ENCODE measurements around the gene DISC1.

The DISC1 gene

GRCh38 chr1:231844986-231845502, 218.5 kb downstream of the DISC1 start:
- no peak overlapping the region for H3K27ac ChIP-seq
- TF ChIP-seq ZFX (IDR thresholded peaks at IDR 0.05), result no peak
- TF ChIP-seq, protein P1, sequence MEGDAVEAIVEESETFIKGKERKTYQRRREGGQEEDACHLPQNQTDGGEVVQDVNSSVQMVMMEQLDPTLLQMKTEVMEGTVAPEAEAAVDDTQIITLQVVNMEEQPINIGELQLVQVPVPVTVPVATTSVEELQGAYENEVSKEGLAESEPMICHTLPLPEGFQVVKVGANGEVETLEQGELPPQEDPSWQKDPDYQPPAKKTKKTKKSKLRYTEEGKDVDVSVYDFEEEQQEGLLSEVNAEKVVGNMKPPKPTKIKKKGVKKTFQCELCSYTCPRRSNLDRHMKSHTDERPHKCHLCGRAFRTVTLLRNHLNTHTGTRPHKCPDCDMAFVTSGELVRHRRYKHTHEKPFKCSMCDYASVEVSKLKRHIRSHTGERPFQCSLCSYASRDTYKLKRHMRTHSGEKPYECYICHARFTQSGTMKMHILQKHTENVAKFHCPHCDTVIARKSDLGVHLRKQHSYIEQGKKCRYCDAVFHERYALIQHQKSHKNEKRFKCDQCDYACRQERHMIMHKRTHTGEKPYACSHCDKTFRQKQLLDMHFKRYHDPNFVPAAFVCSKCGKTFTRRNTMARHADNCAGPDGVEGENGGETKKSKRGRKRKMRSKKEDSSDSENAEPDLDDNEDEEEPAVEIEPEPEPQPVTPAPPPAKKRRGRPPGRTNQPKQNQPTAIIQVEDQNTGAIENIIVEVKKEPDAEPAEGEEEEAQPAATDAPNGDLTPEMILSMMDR (conservative IDR thresholded peaks at IDR 0.05), result peak; percentile 39

- no peak for TF ChIP-seq ZFX (IDR thresholded peaks at IDR 0.05)
- TF ChIP-seq, protein P1 (conservative IDR thresholded peaks at IDR 0.05), result no peak
- H3K27ac ChIP-seq, result no peak overlapping the region
Observed at GRCh38 chr1:231847612-231848397, 221.2 kb downstream of the DISC1 start.

DNA sequence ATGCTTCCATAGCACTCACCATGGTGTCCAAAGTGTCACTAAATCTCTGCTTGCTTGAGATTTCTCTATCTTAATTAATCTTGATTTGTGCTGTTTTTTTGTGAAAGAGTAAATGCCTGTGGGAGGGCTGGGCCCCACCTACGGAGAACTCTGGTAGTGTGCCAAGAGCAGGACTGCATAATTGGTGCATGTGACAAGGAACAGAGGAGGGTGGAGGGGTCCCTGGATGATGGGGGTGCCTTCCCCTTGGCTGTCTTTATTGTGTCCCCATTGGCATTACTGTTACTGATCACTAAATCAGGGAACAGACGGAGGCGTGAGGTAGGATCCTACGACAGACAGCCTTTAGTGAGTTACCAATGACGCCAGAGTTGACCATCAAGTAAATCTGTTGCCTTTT, 223.4 kb downstream of the DISC1 start:
- H3K27ac ChIP-seq, result no peak overlapping the region
- TF ChIP-seq ZFX (IDR thresholded peaks at IDR 0.05), result no peak
- TF ChIP-seq, protein P1 (conservative IDR thresholded peaks at IDR 0.05), result no peak

GRCh38 chr1:231850786-231851185, 224.2 kb downstream of the DISC1 start:
- H3K27ac ChIP-seq, result no peak overlapping the region
- TF ChIP-seq ZFX (IDR thresholded peaks at IDR 0.05), result no peak
- TF ChIP-seq, protein P1 (conservative IDR thresholded peaks at IDR 0.05), result no peak

DNA sequence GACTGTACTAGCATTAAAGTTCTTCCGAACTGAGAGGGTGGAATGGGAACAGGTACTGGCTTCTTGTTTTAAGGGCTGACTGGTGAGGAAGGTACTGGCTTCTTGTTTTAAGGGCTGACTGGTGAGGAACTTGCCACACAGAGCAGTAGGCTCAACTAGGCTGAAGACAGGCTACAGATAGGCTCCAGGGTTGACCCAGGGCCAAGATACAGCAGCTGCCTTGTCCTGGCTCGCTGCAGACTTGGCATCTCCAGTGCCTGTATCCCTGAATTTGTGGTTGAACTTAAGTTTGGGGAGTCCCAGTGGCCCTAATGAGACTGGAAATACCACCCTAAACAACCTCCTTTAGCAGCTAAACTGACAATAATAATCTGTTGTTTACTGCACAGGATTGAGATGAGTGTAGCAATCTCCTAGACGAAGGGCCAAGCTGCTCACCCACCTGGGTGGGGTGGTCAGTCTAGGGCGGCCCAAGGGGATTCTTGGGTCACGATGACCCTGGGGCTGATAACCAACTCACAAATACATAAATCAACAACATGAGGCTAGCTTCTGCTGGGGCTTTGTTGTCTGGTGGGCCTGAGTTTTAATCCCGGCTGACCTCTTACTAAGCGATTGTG, 227.1 kb downstream of the DISC1 start:
- H3K27ac ChIP-seq, result no peak overlapping the region
- TF ChIP-seq, protein P1 (conservative IDR thresholded peaks at IDR 0.05), result no peak
- no peak for TF ChIP-seq ZFX (IDR thresholded peaks at IDR 0.05)

- TF ChIP-seq, protein P1 (conservative IDR thresholded peaks at IDR 0.05), result no peak
- TF ChIP-seq ZFX (IDR thresholded peaks at IDR 0.05), result no peak
- no peak overlapping the region for H3K27ac ChIP-seq
Observed at GRCh38 chr1:231855361-231855760, 228.8 kb downstream of the DISC1 start.

GRCh38 chr1:231855926-231856325, 229.3 kb downstream of the DISC1 start:
- no peak overlapping the region for H3K27ac ChIP-seq
- no peak for TF ChIP-seq ZFX (IDR thresholded peaks at IDR 0.05)
- TF ChIP-seq, protein P1 (conservative IDR thresholded peaks at IDR 0.05), result no peak
